Stromal cell of bone marrow (primary cell): ENCODE measurements around the gene SHANK1.

Experiments used
- DNase-seq: peaks from one replicate; pipeline ENCODE4 v3.0.0-alpha.2; 2012; ENCODE audit warnings: low read depth

Gene SHANK1

GRCh38 chr19:50728084-50728737, 8.6 kb upstream of the SHANK1 start:
- peak; percentile 51 for DNase-seq

- no peak for DNase-seq
These were observed 6.3 kb upstream of the SHANK1 start for GRCh38 chr19:50725911-50726230.

DNA sequence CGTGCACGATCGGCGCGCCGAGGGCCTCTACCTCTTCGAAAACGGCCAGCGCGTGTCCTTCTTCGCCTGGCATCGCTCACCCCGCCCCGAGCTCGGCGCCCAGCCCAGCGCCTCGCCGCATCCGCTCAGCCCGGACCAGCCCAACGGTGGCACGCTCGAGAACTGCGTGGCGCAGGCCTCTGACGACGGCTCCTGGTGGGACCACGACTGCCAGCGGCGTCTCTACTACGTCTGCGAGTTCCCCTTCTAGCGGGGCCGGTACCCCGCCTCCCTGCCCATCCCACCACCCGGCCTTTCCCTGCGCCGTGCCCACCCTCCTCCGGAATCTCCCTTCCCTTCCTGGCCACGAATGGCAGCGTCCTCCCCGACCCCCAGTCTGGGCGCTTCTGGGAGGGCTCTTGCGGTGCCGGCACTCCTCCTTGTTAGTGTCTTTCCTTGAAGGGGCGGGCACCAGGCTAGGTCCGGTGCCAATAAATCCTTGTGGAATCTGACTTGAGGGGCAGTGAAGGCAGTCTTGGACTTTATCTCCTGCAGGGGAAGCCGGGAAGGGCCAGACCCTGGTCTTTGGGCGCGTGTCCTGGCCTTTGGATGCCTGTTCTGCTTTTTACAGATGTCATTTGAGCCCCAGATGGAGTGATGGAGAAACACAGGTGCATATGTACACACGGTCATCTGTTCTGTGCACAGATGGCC, 5.8 kb upstream of the SHANK1 start:
- no peak for DNase-seq

- peak; percentile 99 for DNase-seq
These were observed 5.1 kb upstream of the SHANK1 start for GRCh38 chr19:50724522-50725217.

GRCh38 chr19:50723735-50724521, 4.3 kb upstream of the SHANK1 start:
- DNase-seq: no peak

- DNase-seq: peak; percentile 54
These were observed 3.5 kb upstream of the SHANK1 start, which contains the start of gene CLEC11A for GRCh38 chr19:50723069-50723468. Gene CLEC11A, plus strand, starts transcription at chr19:50723364. Its CDS starts 162 bp downstream, at chr19:50723526.

GRCh38 chr19:50722201-50723013, 2.8 kb upstream of the SHANK1 start:
- no peak for DNase-seq

GRCh38 chr19:50721441-50722137, 2.0 kb upstream of the SHANK1 start:
- DNase-seq: no peak

- no peak for DNase-seq
These were observed 1.3 kb upstream of the SHANK1 start for GRCh38 chr19:50720921-50721381.

- DNase-seq: no peak
These were observed 749 bp upstream of the SHANK1 start for GRCh38 chr19:50720181-50720920.

- DNase-seq: no peak
These were observed 525 bp downstream of the SHANK1 start for GRCh38 chr19:50719119-50719435.

GRCh38 chr19:50718255-50719118, 1.1 kb downstream of the SHANK1 start:
- no peak for DNase-seq

DNA sequence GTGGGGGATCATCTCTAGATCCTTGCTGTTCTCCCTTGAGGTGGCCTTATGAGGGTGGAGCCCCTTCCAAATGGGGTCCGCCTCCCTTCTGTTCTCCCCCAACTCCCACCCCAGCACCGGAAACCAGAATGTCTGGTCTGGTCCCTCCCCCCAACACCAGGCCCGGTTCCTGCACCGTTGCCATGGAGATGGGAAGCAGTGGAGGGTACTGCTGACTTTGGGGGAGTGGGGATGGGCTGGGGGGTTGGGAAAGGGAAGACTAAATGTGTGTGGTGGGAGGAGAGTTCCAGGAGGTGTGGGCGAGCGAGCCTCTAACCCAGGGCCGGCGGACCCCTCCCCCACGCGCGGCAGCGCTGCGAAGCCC, 1.7 kb downstream of the SHANK1 start:
- no peak for DNase-seq

DNA sequence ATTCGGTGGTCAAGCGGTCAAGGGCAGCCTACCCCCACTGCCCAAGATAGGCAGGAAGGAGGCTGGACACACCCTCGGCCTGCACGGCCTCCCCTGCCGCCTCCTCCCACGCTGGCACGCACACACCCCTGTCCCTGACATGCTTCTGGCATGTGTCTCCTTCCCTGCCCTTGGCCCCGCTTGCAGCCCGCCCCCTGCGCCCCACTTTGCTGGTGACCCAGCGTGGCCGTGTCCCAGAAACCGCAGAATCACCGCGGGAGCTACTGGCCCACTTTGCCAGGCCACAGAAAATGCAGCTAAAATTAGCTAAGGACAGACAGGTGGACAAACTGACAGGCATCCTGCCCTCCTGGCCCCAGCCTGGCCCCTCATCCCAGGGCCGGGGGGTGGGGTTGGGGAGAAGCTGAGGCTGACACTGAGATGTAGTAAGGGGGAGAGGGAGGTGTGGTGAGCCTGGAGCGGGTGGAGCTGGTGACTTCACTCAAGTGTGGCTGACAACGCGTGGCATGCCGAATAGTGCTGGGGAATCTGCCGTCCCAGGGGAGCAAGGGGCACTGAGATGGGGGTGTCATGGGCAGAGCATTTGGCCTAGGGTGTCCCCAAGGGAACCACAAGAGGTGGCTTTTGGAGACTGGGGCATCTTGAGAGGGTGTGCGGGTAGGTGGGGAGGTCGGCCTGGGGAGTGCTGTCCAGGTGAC, 2.4 kb downstream of the SHANK1 start:
- no peak for DNase-seq

GRCh38 chr19:50716178-50717025, 3.2 kb downstream of the SHANK1 start:
- DNase-seq: no peak

- no peak for DNase-seq
These were observed 5.9 kb downstream of the SHANK1 start for GRCh38 chr19:50713556-50714236.

GRCh38 chr19:50712833-50713232, 6.8 kb downstream of the SHANK1 start:
- no peak for DNase-seq
